Activated T-helper 1 cell treated with anti-CD3 and anti-CD28 coated beads, Interleukin-12 subunit alpha, Interleukin-12 subunit beta, Interleukin-2, Interleukin-4 antibody, amounts not matched to agents 30 ng/mL and 10 ng/mL and 1 ng/mL, durations not matched to agents 14 hours and 24 hours and 36 hours (primary cell): ENCODE results near the gene HHLA2. TPM values are rescaled to one million over a fixed set of nuclear protein-coding genes. Genes with fewer than 3 reads are reported as not detected.

Experiments used
- DNase-seq: peaks from one replicate; pipeline ENCODE4 v3.0.0; 2021; ENCODE audit warnings: low spot score
- H3K27ac Mint-ChIP-seq: one replicate; pipeline ENCODE4 v1.8.0; 2021; ENCODE audit warnings: mild to moderate bottlenecking, mixed read lengths
- H3K27me3 Mint-ChIP-seq: one replicate; pipeline ENCODE4 v1.8.0; 2022; ENCODE audit warnings: mild to moderate bottlenecking, moderate library complexity, mixed read lengths; ENCODE audit not compliant: insufficient read depth
- H3K36me3 Mint-ChIP-seq: one replicate; pipeline ENCODE4 v1.8.0; 2021; ENCODE audit warnings: low read depth, mixed read lengths
- H3K4me1 Mint-ChIP-seq: one replicate; pipeline ENCODE4 v1.8.0; 2021; ENCODE audit warnings: low read depth, mixed read lengths
- H3K4me3 Mint-ChIP-seq: one replicate; pipeline ENCODE4 v1.8.0; 2021; ENCODE audit warnings: mild to moderate bottlenecking, moderate library complexity, mixed read lengths
- H3K9me3 Mint-ChIP-seq: one replicate; pipeline ENCODE4 v1.8.0; 2021; ENCODE audit warnings: mixed read lengths
- intact Hi-C: fragments of 100-400 bp; cut with micrococcal nuclease; formaldehyde crosslinking; loops from one replicate; pipeline ENCODE4 v1.15.1; 2024
- total RNA-seq: library from RNA; stranded (reverse); gene quantifications from 2 replicates; pipeline ENCODE4 v1.2.3, GENCODE V29; 2022

Gene HHLA2
- total RNA-seq, 1 donor from 2014 or later: 1.3 TPM

DNA sequence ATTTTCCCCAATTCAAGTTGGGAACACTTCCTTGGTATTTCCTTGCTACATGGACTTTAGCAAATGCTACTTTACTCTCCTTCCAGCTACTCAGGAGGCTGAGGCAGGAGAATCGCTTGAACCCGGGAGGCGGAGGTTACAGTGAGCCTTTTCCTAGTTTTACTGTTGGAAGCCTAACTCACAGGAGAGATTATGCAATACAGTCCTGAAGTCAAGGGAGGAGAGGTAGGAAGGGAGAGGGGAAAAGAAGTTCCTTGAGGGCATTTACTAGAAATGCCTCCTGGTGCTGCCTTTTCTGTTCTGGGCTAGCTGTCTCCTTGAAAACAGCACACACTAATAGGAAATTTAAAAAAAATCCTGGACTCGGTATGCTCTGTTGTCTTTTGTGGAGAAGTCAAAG lies 6.2 kb downstream of the HHLA2 start:
- peaks cover 3% of the 10 kb centered on the region for H3K36me3 Mint-ChIP-seq
- H3K27ac Mint-ChIP-seq: peak overlapping the region; percentile 85
- H3K4me3 Mint-ChIP-seq: peak overlapping the region; percentile 67
- intact Hi-C loops: loop anchor here (2.0 kb wide), 2 partner anchors 18 to 26 kb away; no protein-coding TSS in a partner anchor
- DNase-seq: no peak
- H3K4me1 Mint-ChIP-seq: peaks cover 56% of the 10 kb centered on the region
- no peaks in the 10 kb centered on the region for H3K27me3 Mint-ChIP-seq
- H3K9me3 Mint-ChIP-seq: no peaks in the 10 kb centered on the region

DNA sequence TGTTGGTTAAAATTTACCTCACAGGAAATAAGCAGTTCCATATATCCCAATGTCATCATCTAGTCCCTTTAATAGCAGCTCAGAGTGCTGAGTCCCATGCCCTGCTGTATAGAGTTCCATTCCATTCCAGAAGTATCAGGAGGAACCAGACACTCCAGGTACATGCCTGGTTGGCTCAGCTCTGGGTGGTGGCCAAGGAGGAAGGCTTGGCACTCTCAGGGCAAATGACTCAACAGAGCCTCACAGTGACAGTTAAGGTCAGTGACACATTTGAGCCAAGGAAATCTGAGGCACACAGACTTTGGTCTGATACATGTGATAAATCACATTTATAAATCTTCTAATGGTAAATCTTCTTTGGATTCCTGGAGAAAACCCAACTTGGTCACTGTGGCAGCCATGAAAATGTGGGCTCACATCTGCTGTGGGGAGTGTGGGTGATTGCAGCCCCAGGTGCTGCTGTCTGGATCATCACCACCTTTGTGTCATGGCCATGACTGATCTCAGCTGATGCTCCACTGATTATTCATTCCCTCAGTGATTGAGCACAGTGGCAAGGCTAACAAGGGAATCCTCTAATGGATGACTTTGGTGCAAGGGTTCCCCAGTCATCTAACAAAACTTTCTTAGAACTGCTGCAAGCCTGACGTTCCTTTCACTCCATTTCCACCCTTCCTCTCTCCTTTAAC lies 9.3 kb downstream of the HHLA2 start:
- H3K9me3 Mint-ChIP-seq: peaks cover 8% of the 10 kb centered on the region
- no peaks in the 10 kb centered on the region for H3K27me3 Mint-ChIP-seq
- intact Hi-C loops: no loop called here
- no peak overlapping the region for H3K4me3 Mint-ChIP-seq
- peaks cover 12% of the 10 kb centered on the region for H3K36me3 Mint-ChIP-seq
- no peak overlapping the region for H3K27ac Mint-ChIP-seq
- no peak for DNase-seq
- H3K4me1 Mint-ChIP-seq: peaks cover 36% of the 10 kb centered on the region

DNA sequence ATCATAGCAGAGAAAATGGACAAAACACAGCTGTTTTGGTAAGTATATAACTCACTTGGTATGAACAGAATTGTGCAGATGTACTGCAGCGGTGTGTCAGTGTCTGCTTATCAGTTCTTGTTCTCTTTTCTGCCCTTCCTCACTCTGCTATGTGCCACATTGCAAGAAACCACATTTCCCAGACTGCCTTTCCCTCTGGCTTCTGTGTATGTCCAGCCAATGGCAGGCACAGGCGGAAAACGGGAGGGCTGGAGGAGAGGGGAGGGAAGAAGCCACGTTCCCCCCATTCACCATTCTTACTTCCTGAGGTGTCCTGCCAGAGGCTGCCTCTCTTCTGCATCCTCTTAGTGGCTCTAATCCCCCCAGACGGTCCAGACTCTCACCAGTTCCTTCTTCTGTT lies 15.4 kb downstream of the HHLA2 start:
- Mint-ChIP-seq H3K27me3 (no peaks in the 10 kb centered on the region), H3K4me1 (no peaks in the 10 kb centered on the region), H3K9me3 (peaks cover 8% of the 10 kb centered on the region), H3K27ac (no peak overlapping the region), H3K36me3 (peaks cover 9% of the 10 kb centered on the region), H3K4me3 (no peak overlapping the region)
- no peak for DNase-seq
- intact Hi-C loops: no loop called here

DNA sequence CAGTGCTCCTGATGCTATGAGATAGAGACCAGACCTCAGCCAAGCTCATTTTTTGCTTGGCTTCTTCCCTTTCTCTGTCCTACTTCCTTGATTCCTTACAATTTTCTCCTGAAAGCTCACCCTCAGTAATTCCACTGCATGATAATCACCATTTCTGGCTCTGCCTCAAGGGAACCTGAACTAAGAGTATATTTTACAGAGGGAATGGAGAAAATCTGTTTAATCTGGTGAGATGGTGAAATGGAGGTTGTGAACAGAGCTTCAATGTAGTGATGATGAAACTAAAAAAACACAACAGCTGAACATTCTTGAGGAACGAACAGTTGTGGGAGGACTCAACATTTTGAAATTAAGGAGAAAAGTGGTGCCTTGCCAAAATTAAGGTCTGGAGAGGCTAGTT lies 16.3 kb downstream of the HHLA2 start:
- Mint-ChIP-seq H3K27ac (no peak overlapping the region), H3K36me3 (peaks cover 9% of the 10 kb centered on the region), H3K27me3 (no peaks in the 10 kb centered on the region), H3K4me1 (no peaks in the 10 kb centered on the region), H3K9me3 (peaks cover 8% of the 10 kb centered on the region), H3K4me3 (no peak overlapping the region)
- intact Hi-C loops: no loop called here
- no peak for DNase-seq

DNA sequence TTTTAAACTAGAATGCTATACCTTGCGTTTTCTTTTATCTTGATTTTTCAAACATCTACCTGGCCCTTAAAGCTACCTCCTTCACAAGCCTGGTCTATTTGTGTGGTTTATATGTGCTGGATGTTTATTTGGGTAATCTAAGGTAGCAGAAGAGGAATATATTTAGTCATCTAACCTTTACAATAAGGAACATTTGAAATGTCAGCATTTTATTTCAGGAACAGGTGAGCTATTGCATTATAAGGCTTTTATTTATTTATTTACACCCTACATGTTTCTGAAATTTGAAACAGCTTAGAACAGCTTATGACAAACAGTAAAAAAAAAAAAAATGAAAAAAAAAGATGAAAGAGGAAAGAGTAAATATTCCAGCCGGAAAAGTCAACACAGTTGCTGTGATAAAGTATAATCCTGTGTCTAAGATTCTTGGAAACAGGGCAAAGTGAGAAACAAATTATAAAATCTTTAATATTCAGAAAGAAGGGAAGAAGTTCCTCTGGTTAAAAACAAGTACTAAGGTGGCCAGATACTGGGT lies 19.5 kb downstream of the HHLA2 start:
- Mint-ChIP-seq H3K27ac (no peak overlapping the region), H3K9me3 (no peaks in the 10 kb centered on the region)
- DNase-seq: no peak

DNA sequence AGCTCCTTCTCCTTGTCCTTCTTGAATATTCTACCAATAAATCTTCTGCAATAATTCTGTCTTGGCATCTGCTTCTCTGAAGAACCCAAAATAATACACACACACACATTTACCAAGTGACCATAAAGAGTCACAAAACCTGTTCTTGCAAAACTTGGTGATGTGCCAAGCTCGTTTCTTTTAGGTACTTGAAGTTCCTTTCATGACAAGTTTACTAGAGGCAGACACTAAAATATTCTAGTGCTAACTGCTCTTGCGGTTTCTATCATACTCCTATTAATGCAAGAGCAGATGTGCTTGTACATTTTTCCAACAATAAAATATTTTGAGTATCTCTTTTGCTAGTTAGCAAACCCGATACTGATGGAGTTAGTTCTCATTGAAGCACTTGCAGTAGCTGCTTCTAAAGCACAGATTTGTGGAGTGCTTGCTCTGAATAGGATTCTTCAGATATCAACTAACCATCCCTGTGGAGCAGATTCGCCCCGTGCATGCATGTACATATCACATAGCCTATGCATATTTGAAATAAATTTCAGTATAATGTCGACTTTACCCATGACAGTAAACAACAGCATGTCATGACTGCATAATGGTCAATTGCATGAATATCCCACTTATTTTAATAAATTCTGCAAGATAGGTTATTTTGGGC lies 23.2 kb downstream of the HHLA2 start:
- no peak overlapping the region for H3K4me3 Mint-ChIP-seq

More for the DNA sequence above, 19.5 kb downstream of the HHLA2 start:
- Mint-ChIP-seq H3K4me3 (no peak overlapping the region), H3K27me3 (no peaks in the 10 kb centered on the region), H3K36me3 (no peaks in the 10 kb centered on the region), H3K4me1 (no peaks in the 10 kb centered on the region)
- intact Hi-C loops: no loop called here

DNA sequence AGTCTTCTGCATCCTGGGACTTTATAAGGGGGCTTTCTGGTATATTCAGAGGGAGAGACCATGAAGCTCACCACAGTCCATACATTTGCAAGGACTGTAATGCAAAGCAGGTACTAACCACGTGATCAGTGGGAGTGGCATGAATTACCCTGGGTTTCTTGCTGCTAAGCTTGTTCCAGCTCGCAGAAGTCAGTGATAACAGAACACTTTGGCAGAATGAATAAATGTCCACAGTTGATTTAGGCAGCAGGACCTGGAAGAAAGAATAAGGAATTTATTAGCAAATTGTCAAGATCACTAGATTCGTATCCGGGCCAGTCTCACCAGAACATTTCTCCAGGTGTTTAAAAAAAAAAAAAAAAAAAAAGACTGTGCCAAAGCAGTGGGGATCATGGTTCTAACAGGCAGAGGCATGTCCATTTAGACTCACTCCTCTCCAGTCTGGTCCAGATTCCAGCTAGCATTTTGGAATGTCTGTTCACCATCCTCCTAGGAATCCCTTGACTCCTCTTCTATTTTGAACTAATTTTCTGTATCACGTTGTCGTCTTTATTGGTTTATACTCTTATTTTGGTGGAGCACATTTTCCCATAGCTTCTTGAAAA lies 24.5 kb downstream of the HHLA2 start:
- peaks cover 6% of the 10 kb centered on the region for H3K36me3 Mint-ChIP-seq
- H3K27ac Mint-ChIP-seq: no peak overlapping the region
- H3K4me1 Mint-ChIP-seq: no peaks in the 10 kb centered on the region
- no peak for DNase-seq
- no peak overlapping the region for H3K4me3 Mint-ChIP-seq
- intact Hi-C loops: loop anchor here (2.0 kb wide), 1 partner anchor 18 kb away; no protein-coding TSS in a partner anchor
- no peaks in the 10 kb centered on the region for H3K27me3 Mint-ChIP-seq
- H3K9me3 Mint-ChIP-seq: peaks cover 6% of the 10 kb centered on the region

More for the DNA sequence above, 23.2 kb downstream of the HHLA2 start:
- H3K36me3 Mint-ChIP-seq: no peaks in the 10 kb centered on the region
- no peak for DNase-seq
- no peak overlapping the region for H3K27ac Mint-ChIP-seq
- no peaks in the 10 kb centered on the region for H3K9me3 Mint-ChIP-seq
- no peaks in the 10 kb centered on the region for H3K4me1 Mint-ChIP-seq
- H3K27me3 Mint-ChIP-seq: no peaks in the 10 kb centered on the region
- intact Hi-C loops: loop anchor here (2.0 kb wide), 1 partner anchor 17 kb away; no protein-coding TSS in a partner anchor

DNA sequence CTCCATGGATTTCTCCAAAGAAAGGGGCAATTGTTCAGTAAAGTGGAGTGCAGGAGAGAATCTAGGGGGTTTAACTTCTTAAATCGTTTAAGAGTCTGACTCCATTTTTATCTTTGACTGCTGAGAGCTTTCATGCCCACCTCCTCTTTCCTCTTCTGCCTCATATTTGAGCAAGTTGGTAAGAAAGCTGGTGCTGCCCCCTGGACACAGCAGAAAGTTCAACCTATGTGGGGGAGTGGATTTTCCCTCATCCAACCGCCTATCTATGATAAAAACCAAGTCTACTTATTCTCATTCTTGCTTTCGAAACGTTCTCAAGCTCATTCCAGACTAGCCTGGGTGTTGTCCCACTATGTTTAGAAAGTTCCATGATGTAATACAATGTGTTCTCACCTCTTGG lies 26.0 kb downstream of the HHLA2 start:
- peaks cover 7% of the 10 kb centered on the region for H3K4me1 Mint-ChIP-seq
- intact Hi-C loops: no loop called here
- no peak overlapping the region for H3K4me3 Mint-ChIP-seq
- H3K27ac Mint-ChIP-seq: no peak overlapping the region
- no peak for DNase-seq
- no peaks in the 10 kb centered on the region for H3K27me3 Mint-ChIP-seq
- peaks cover 12% of the 10 kb centered on the region for H3K36me3 Mint-ChIP-seq
- H3K9me3 Mint-ChIP-seq: peaks cover 19% of the 10 kb centered on the region

DNA sequence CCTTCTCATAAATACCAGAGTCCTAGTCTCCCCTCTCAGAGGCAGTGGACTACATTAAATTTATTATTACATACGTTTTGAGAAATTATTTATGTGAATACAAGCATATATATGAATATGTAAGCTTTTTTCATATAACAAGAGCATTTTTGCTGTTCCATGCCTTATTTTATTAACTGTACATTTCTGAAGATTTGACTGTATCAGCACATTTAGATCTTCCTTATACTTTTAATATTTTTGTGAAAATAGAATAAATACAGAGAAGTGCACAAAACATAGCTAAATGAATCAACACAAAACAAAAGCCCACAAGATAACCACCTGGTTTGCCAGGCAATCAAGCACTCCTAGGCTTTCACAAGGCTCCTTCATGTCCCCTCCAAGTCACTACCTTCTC lies 27.8 kb downstream of the HHLA2 start:
- Mint-ChIP-seq H3K9me3 (peaks cover 21% of the 10 kb centered on the region), H3K36me3 (peaks cover 12% of the 10 kb centered on the region), H3K4me3 (no peak overlapping the region), H3K27ac (no peak overlapping the region), H3K4me1 (peaks cover 22% of the 10 kb centered on the region), H3K27me3 (no peaks in the 10 kb centered on the region)
- DNase-seq: no peak
- intact Hi-C loops: no loop called here

DNA sequence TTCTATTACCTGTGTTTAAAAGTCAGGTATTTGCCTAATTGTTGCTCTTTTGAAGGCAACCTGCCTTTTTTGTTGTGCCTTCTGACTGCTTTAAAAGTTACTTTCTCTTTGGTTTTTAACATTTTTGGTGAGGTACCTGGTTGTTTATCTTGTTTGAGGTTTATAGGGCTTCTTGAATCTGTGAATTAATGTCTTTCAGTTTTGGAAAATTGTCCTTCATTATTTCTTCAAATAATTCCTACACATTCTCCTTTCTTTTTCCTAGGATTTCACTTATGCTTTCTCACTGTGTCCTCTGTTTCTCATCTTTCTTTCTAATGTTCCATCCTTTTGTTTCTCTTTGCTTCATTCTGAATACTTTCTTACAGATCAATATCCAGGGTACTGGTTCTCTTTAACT lies 30.8 kb downstream of the HHLA2 start:
- intact Hi-C loops: no loop called here
- H3K27ac Mint-ChIP-seq: peak overlapping the region; percentile 8
- H3K9me3 Mint-ChIP-seq: peaks cover 21% of the 10 kb centered on the region
- H3K4me1 Mint-ChIP-seq: peaks cover 48% of the 10 kb centered on the region
- no peaks in the 10 kb centered on the region for H3K27me3 Mint-ChIP-seq
- peak overlapping the region; percentile 5 for H3K4me3 Mint-ChIP-seq
- DNase-seq: no peak
- peaks cover 15% of the 10 kb centered on the region for H3K36me3 Mint-ChIP-seq

DNA sequence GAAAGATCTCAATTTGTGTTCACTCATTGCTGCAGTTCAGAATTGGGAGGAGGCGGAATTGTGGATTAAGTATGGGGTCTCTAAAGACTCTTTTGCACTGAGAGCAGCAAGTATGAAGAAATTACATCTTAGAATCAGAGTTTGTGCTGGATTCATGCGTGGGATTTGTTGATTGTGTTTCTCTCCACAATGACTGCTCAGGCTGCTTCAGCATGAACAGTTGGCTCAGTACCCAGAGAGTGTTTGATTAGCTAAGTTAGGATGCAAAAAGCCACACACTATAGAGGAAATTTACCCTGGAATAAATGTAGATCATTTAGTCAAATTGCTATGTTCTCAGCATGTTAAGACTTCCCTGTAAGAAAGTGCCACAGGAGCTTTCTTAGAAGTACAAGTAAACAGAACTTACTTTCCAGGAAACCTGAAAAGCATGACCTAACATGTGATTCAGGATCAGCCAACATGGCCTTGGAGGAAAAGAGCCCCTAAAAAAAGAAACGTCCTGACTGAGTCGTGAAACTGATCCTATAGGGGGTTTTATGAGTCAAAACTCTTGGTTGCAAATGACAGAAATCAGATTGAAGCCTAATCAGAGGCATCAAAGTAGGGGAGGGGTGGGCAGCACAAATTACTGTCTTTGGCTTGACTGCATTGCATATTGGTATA lies 32.6 kb downstream of the HHLA2 start:
- Mint-ChIP-seq H3K4me3 (peak overlapping the region; percentile 16), H3K9me3 (peaks cover 21% of the 10 kb centered on the region), H3K36me3 (peaks cover 17% of the 10 kb centered on the region), H3K27ac (peak overlapping the region; percentile 21), H3K27me3 (no peaks in the 10 kb centered on the region), H3K4me1 (peaks cover 48% of the 10 kb centered on the region)
- intact Hi-C loops: loop anchor here (2.0 kb wide), 3 partner anchors 14 to 36 kb away; no protein-coding TSS in a partner anchor
- DNase-seq: no peak

DNA sequence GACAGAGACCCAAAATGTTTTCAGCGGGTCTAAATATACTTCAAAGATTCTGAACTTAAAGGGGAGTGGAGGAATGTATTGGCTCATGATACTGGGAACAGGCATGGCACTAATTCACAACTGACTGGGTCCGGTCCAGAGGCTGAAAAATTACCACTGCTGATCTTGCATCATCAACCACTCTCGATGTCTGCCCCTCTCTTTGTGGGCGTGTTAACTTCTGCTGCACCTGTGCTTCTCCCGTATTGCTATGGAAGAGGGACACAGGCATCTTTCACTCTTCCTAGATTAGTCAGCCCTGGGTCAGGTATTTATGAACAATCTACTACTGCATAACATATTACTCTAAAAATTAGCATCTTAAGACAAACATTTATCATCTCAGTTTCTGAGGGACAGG lies 33.2 kb downstream of the HHLA2 start:
- H3K4me3 Mint-ChIP-seq: no peak overlapping the region

More for the DNA sequence above, 33.2 kb downstream of the HHLA2 start:
- peaks cover 21% of the 10 kb centered on the region for H3K9me3 Mint-ChIP-seq
- H3K4me1 Mint-ChIP-seq: peaks cover 48% of the 10 kb centered on the region
- H3K27me3 Mint-ChIP-seq: no peaks in the 10 kb centered on the region
- H3K36me3 Mint-ChIP-seq: peaks cover 17% of the 10 kb centered on the region
- intact Hi-C loops: loop anchor here (2.0 kb wide), 3 partner anchors 13 to 37 kb away; no protein-coding TSS in a partner anchor
- peak overlapping the region; percentile 21 for H3K27ac Mint-ChIP-seq
- no peak for DNase-seq
